Astrocyte (in vitro differentiated cells and primary cell): ENCODE data around the gene WIPF2. TPM values are rescaled to one million over a fixed set of nuclear protein-coding genes. Genes with fewer than 3 reads are reported as not detected.

Experiments
- DNase-seq: peaks from one replicate; pipeline ENCODE4 v3.0.0-alpha.2; 2010; ENCODE audit warnings: low read depth
- FAIRE-seq: peaks from 2 replicates; lab custom pipeline; 2011; peaks lifted over from hg19 to GRCh38; lab: Jason Lieb, UNC
- H2AFZ ChIP-seq: 2 replicates; pipeline ENCODE4 v1.6.0; 2012; ENCODE audit warnings: low read depth, low read length, inconsistent platforms
- H3K27ac ChIP-seq: 2 replicates; pipeline ENCODE4 v1.5.1; 2011; ENCODE audit warnings: low read depth, low read length, inconsistent platforms
- H3K27me3 ChIP-seq: 2 replicates; pipeline ENCODE4 v1.6.0; 2011; ENCODE audit warnings: low read length, inconsistent platforms; ENCODE audit not compliant: insufficient read depth
- H3K36me3 ChIP-seq: 2 replicates; pipeline ENCODE4 v1.5.1; 2011; ENCODE audit warnings: low read length, inconsistent platforms; ENCODE audit not compliant: insufficient read depth
- H3K4me1 ChIP-seq: 2 replicates; pipeline ENCODE4 v1.5.1; 2011; ENCODE audit warnings: low read length, inconsistent platforms; ENCODE audit not compliant: insufficient read depth
- H3K4me2 ChIP-seq: 2 replicates; pipeline ENCODE4 v1.6.0; 2012; ENCODE audit warnings: low read length, inconsistent platforms
- H3K4me3 ChIP-seq: 2 replicates; pipeline ENCODE4 v1.5.1; 2011; ENCODE audit warnings: low read depth, mild to moderate bottlenecking, low read length, inconsistent platforms; ENCODE audit not compliant: insufficient read depth
- H3K79me2 ChIP-seq: 2 replicates; pipeline ENCODE4 v1.6.0; 2012; ENCODE audit warnings: mild to moderate bottlenecking, low read length, inconsistent platforms; ENCODE audit not compliant: insufficient read depth
- H3K9ac ChIP-seq: 2 replicates; pipeline ENCODE4 v1.6.0; 2012; ENCODE audit warnings: mild to moderate bottlenecking, low read length, inconsistent platforms
- H3K9me3 ChIP-seq: 2 replicates; pipeline ENCODE4 v1.5.1; 2012; ENCODE audit warnings: low read depth, mild to moderate bottlenecking, low read length, inconsistent platforms; ENCODE audit not compliant: insufficient read depth
- H4K20me1 ChIP-seq: 2 replicates; pipeline ENCODE4 v1.6.0; 2012; ENCODE audit warnings: low read length, inconsistent platforms; ENCODE audit not compliant: insufficient read depth
- H3K27ac Mint-ChIP-seq: one replicate; pipeline ENCODE4 v1.8.0; 2021; ENCODE audit warnings: mild to moderate bottlenecking, mixed read lengths; ENCODE audit not compliant: unreplicated experiment
- H3K27me3 Mint-ChIP-seq: one replicate; pipeline ENCODE4 v1.8.0; 2021; ENCODE audit warnings: low read depth, mixed read lengths; ENCODE audit not compliant: unreplicated experiment
- H3K36me3 Mint-ChIP-seq: one replicate; pipeline ENCODE4 v1.8.0; 2021; ENCODE audit warnings: low read depth, mixed read lengths; ENCODE audit not compliant: unreplicated experiment
- H3K4me1 Mint-ChIP-seq: one replicate; pipeline ENCODE4 v1.8.0; 2021; ENCODE audit warnings: low read depth, mixed read lengths; ENCODE audit not compliant: unreplicated experiment
- H3K4me3 Mint-ChIP-seq: one replicate; pipeline ENCODE4 v1.8.0; 2021; ENCODE audit warnings: mild to moderate bottlenecking, moderate library complexity, mixed read lengths; ENCODE audit not compliant: unreplicated experiment
- H3K9me3 Mint-ChIP-seq: one replicate; pipeline ENCODE4 v1.8.0; 2021; ENCODE audit warnings: mild to moderate bottlenecking, mixed read lengths; ENCODE audit not compliant: unreplicated experiment
- EZH2 ChIP-seq: IDR thresholded peaks from 2 replicates; pipeline ENCODE4 v1.6.1; 2012; ENCODE audit warnings: mild to moderate bottlenecking, low read length, inconsistent platforms; ENCODE audit not compliant: insufficient read depth
- total RNA-seq: library from RNA; stranded (reverse); gene quantifications from 2 replicates; pipeline ENCODE4 v1.2.1, GENCODE V29; 2021
- TF ChIP-seq, protein P1 (sequence below): IDR thresholded peaks from 2 replicates; pipeline ENCODE4 v1.5.1; 2011; ENCODE audit warnings: low read depth, mild to moderate bottlenecking, inconsistent platforms, low read length, moderate library complexity; ENCODE audit not compliant: insufficient read depth

Gene WIPF2
- total RNA-seq, 1 donor from 2014 or later, result 30.7 TPM

DNA sequence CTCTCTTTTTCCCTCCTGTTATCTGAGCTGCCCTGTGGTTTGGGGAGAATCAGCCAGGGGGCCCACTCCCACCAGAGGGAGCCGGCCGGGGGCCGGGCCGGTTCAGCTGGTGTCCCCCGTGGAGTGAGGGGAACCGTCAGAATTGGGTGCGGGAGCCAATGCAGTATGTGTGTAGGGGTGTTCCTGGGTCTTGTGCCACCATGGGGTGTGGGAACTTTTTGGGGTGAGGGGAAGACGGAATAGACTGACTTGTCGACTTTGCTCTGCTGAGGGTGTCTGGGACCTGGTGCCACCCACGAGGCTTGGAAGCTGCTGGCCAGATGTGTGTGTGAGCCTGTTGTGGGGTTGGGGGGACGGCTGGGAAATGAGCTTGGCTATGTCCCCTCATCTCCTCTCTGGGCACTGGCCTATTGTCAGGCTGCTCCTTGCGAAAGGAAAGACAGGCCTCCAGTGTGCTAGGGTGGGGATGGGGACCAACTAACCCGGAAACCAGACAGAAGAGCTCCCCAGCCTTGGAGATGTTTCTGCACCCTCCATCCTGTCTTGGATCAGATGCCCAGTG, 99.8 kb downstream of the WIPF2 start:
- Mint-ChIP-seq H3K27ac (peak overlapping the region; percentile 93), H3K4me1 (peaks cover 60% of the 10 kb centered on the region), H3K27me3 (no peaks in the 10 kb centered on the region), H3K9me3 (no peaks in the 10 kb centered on the region), H3K36me3 (no peaks in the 10 kb centered on the region), H3K4me3 (peak overlapping the region; percentile 89)
- Histone ChIP-seq H2AFZ (peak overlapping the region; percentile 55), H3K4me2 (peak overlapping the region; percentile 96), H3K27me3 (no peaks in the 10 kb centered on the region), H3K36me3 (no peaks in the 10 kb centered on the region), H3K4me1 (peaks cover 85% of the 10 kb centered on the region), H3K79me2 (peaks cover 58% of the 10 kb centered on the region), H3K9me3 (no peaks in the 10 kb centered on the region), H3K9ac (peak overlapping the region; percentile 92), H4K20me1 (peaks cover 28% of the 10 kb centered on the region), H3K4me3 (peak overlapping the region; percentile 80), H3K27ac (peak overlapping the region; percentile 87)
- FAIRE-seq, result no peak
- TF ChIP-seq, protein P1, sequence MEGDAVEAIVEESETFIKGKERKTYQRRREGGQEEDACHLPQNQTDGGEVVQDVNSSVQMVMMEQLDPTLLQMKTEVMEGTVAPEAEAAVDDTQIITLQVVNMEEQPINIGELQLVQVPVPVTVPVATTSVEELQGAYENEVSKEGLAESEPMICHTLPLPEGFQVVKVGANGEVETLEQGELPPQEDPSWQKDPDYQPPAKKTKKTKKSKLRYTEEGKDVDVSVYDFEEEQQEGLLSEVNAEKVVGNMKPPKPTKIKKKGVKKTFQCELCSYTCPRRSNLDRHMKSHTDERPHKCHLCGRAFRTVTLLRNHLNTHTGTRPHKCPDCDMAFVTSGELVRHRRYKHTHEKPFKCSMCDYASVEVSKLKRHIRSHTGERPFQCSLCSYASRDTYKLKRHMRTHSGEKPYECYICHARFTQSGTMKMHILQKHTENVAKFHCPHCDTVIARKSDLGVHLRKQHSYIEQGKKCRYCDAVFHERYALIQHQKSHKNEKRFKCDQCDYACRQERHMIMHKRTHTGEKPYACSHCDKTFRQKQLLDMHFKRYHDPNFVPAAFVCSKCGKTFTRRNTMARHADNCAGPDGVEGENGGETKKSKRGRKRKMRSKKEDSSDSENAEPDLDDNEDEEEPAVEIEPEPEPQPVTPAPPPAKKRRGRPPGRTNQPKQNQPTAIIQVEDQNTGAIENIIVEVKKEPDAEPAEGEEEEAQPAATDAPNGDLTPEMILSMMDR, result no peak
- TF ChIP-seq EZH2, result no peak
- DNase-seq, result no peak

DNA sequence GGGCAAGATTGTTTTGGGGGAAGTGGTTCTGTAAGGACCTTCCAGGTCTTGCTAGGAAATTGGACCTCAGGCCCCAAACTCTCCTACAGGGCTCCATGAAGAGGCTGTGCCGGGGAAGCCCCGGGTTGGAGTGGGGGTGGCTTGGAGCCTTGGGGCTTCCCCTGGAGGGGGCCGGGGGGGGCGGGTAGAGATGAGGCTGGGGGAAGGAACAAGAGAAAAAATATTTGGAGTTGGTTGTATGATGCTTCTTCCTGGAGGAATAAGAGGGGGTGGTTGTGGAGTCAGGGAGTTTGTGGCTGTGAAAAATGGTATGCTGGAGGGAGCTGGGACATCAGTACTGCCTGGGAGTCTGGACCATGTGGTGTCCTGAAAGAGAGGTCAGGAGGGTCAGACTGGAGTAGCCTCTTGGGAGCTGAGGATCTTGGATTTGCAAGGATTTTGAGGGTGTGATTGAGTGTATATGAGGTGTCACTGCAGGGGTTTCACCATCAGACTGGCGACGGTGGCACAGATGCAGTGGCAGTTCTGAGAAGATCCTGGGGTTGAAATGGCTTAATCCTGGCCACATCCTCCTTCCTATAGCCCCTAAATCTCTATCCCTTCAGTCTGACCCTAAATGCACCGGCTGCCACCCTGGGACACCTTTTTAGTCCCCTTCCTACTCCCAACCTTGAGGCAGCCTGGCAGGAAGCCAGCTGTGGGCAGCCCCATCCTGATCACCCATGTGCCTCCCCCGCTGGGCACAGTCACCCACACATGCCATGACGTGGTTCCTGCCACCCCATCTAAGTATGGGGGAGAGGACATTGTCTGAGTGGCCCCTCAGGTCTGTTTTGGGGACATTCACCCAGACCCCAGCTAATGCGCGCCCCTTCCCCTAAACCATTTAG, 100.8 kb downstream of the WIPF2 start:
- Histone ChIP-seq H2AFZ (no peak overlapping the region), H3K36me3 (no peaks in the 10 kb centered on the region), H3K27ac (no peak overlapping the region), H3K4me2 (peak overlapping the region; percentile 96), H4K20me1 (peaks cover 37% of the 10 kb centered on the region), H3K9ac (peak overlapping the region; percentile 39), H3K9me3 (no peaks in the 10 kb centered on the region), H3K4me3 (no peak overlapping the region), H3K4me1 (peaks cover 85% of the 10 kb centered on the region), H3K79me2 (peaks cover 67% of the 10 kb centered on the region), H3K27me3 (no peaks in the 10 kb centered on the region)
- Mint-ChIP-seq H3K4me1 (peaks cover 59% of the 10 kb centered on the region), H3K9me3 (no peaks in the 10 kb centered on the region), H3K36me3 (no peaks in the 10 kb centered on the region), H3K27me3 (no peaks in the 10 kb centered on the region), H3K27ac (no peak overlapping the region), H3K4me3 (peak overlapping the region; percentile 89)
- TF ChIP-seq, protein P1, result no peak
- TF ChIP-seq EZH2, result no peak
- FAIRE-seq (no peak), DNase-seq (no peak)
